ENCODE data around the gene CBFA2T3.

DNA sequence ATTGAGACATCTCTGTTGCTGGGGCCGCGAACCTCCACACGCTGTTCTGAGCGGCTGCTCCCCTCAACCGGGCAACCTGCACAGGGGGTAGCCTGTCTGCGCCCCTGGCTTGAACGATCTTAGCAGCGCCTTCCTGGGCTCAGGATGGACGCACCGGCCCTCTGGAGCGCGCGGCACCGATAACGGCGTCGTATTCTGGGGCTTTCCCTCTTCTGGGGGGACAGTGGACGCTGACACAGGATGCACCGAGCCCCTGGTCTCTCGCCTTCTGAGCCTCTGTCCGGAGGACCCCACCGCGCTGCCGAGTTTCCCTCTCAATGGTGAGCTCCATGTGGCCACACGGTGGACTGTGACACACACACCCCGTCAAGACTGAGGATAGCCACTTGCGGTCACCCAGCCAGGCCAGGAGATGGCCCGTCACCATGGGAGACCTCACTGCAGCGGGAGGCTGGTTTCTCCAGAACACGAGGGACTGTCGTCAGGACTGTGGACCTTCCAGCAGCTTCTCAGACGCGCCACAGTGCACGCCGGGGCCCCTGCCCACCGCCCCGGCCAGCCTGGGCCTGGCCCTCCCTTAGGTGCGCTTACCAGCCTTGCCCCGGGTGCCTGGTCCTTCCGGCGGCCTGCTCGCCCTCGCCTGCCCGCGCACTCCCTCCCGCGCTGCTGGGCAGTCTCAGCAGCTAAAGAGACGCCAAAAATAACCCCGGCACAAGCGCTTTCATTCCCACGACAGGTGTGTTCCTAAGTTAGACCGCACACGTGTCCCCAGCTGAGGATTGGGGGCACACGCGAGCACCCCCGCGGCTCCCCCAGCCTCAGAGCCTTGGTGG lies 80.6 kb downstream of the CBFA2T3 start:
- TF ChIP-seq POLR2A (IDR thresholded peaks at IDR 0.05) (no peak), POLR2AphosphoS5 (IDR thresholded peaks at IDR 0.05) (no peak)
- TF ChIP-seq, protein P1, sequence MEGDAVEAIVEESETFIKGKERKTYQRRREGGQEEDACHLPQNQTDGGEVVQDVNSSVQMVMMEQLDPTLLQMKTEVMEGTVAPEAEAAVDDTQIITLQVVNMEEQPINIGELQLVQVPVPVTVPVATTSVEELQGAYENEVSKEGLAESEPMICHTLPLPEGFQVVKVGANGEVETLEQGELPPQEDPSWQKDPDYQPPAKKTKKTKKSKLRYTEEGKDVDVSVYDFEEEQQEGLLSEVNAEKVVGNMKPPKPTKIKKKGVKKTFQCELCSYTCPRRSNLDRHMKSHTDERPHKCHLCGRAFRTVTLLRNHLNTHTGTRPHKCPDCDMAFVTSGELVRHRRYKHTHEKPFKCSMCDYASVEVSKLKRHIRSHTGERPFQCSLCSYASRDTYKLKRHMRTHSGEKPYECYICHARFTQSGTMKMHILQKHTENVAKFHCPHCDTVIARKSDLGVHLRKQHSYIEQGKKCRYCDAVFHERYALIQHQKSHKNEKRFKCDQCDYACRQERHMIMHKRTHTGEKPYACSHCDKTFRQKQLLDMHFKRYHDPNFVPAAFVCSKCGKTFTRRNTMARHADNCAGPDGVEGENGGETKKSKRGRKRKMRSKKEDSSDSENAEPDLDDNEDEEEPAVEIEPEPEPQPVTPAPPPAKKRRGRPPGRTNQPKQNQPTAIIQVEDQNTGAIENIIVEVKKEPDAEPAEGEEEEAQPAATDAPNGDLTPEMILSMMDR (IDR thresholded peaks at IDR 0.05), result no peak

Measured in gastroesophageal sphincter (tissue), 3 donors.